Gastrocnemius medialis (tissue), 4 donors: Measurements from ENCODE around the gene B4GALT7.

Experiments
- CTCF ChIP-seq, 5 experiments: fragments of 450-650 bp in 3 of 5; fragments of 200-600 bp in 2 of 5; sonication (generic) in 2 of 5; IDR thresholded peaks in 4 of 5; conservative IDR thresholded peaks in 1 of 5; 1 replicate in 4 of 5; 2 replicates in 1 of 5; pipeline ENCODE4 v1.5.1; 2016 to 2019; ENCODE audit warnings: antibody characterized with exemption in 5 of 5, mild to moderate bottlenecking in 3 of 5, moderate library complexity in 3 of 5
- POLR2A ChIP-seq, 2 donors: fragments of 450-650 bp; IDR thresholded peaks; one replicate each; pipeline ENCODE4 v1.6.1; 2017; ENCODE audit warnings: antibody characterized with exemption in 2 of 2, mild to moderate bottlenecking in 2 of 2, moderate library complexity in 2 of 2

GRCh38 chr5:177603631-177604030 lies 3.7 kb downstream of the B4GALT7 start:
- TF ChIP-seq CTCF (IDR thresholded peaks at IDR 0.05 in 4 of 5, conservative IDR thresholded peaks at IDR 0.05 in 1 of 5) (no peak), POLR2A (IDR thresholded peaks at IDR 0.05) (no peak)
